GM18951 (cell line): ENCODE results near the gene NSMF.
A peak's percentile ranks its signal among the peaks of the same experiment; 100 is the strongest.

Experiments used
- POLR2A ChIP-seq: IDR thresholded peaks from 4 replicates; pipeline ENCODE4 v1.6.1; 2011; ENCODE audit warnings: mild to moderate bottlenecking; ENCODE audit not compliant: insufficient read length, insufficient read depth; ENCODE audit errors: extremely low read depth
- in situ Hi-C: fragments of 300-500 bp; cut with MboI; formaldehyde crosslinking; loops from one replicate; pipeline ENCODE4 v1.12.0; 2022; ENCODE audit warnings: low sequenced_read_pairs, mixed read lengths, inconsistent platforms; ENCODE audit not compliant: unreplicated experiment

The NSMF gene

GRCh38 chr9:137459152-137459600, at the start of gene NSMF:
Gene NSMF (minus strand): TSS chr9:137459334. CDS start chr9:137459102, 232 bp downstream.
- in situ Hi-C loops = no loop called here
- peak; percentile 83 for TF ChIP-seq POLR2A

GRCh38 chr9:137506702-137507171, 47.6 kb upstream of the NSMF start:
- in situ Hi-C loops = no loop called here
- TF ChIP-seq POLR2A = no peak

GRCh38 chr9:137506274-137506673, 47.1 kb upstream of the NSMF start:
- in situ Hi-C loops = no loop called here
- no peak for TF ChIP-seq POLR2A

- in situ Hi-C loops = no loop called here
- TF ChIP-seq POLR2A = no peak
Measured at GRCh38 chr9:137505421-137506140, 46.4 kb upstream of the NSMF start.

- in situ Hi-C loops = no loop called here
- TF ChIP-seq POLR2A = no peak
Measured at GRCh38 chr9:137504432-137504777, 45.3 kb upstream of the NSMF start.

GRCh38 chr9:137502008-137502911, 43.1 kb upstream of the NSMF start:
- in situ Hi-C loops = no loop called here
- no peak for TF ChIP-seq POLR2A

GRCh38 chr9:137501457-137501856, 42.3 kb upstream of the NSMF start:
- no peak for TF ChIP-seq POLR2A

GRCh38 chr9:137500666-137501397, 41.7 kb upstream of the NSMF start:
- TF ChIP-seq POLR2A = no peak
- in situ Hi-C loops = no loop called here

More at GRCh38 chr9:137501457-137501856, 42.3 kb upstream of the NSMF start:
- in situ Hi-C loops = no loop called here

- in situ Hi-C loops = no loop called here
Measured at GRCh38 chr9:137499858-137500661, 40.9 kb upstream of the NSMF start.

GRCh38 chr9:137499416-137499815, 40.3 kb upstream of the NSMF start:
- in situ Hi-C loops = no loop called here
- TF ChIP-seq POLR2A = no peak

More at GRCh38 chr9:137499858-137500661, 40.9 kb upstream of the NSMF start:
- TF ChIP-seq POLR2A = no peak

- no peak for TF ChIP-seq POLR2A
- in situ Hi-C loops = no loop called here
Measured at GRCh38 chr9:137498720-137499150, 39.6 kb upstream of the NSMF start.

- in situ Hi-C loops = no loop called here
- TF ChIP-seq POLR2A = no peak
Measured at GRCh38 chr9:137497921-137498719, 39.0 kb upstream of the NSMF start.
